ENCODE results near the gene SLC35E4.
A peak's percentile ranks its signal among the peaks of the same experiment; 100 is the strongest.

The SLC35E4 gene

DNA sequence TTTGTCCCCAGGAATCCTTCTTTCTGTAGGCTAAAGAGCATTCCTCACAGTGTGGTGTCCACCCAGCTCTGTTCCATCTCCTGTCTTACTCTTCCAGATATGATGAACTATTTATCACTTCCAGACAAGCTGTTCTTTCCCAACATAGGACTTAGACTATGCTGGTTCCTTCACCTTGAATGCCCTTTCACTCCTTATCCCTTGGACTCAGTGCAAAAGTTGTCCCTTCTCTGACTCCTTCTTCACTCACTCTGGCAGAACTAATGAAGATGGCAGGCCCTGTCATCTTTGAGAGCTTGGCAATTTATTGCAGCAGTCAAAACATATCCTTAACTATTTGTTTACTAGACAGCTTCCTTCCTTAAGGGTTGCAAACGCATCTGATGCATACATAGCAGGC is 55.6 kb downstream of the SLC35E4 start:
- DNase-seq (ENCODE audit: low spot score) = no peak

DNA sequence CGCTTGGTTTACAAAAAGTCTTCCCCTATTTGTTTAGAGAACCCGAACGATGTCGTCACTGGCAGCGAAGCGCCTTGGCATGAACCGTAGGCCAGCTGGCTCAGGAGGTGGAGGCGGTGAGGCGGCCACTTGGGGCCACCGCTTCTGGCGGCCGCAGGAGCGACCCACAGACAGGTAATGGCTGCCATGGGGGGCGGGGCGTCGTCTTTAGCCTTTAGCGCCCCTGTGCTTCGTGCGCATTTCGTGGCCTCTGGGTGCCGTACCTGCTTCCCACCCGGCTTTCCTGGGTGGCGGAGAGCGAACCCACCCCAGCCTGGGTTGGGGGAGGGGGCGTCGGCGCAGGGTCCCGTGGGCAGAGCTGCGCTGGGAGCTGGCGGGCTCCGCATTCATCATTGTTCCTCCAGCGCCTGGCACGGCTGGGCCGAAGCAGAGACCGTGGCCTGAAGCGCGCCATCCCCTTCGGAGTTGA is 58.6 kb downstream of the SLC35E4 start:
- peak; percentile 72 for DNase-seq (ENCODE audit: low spot score)

DNA sequence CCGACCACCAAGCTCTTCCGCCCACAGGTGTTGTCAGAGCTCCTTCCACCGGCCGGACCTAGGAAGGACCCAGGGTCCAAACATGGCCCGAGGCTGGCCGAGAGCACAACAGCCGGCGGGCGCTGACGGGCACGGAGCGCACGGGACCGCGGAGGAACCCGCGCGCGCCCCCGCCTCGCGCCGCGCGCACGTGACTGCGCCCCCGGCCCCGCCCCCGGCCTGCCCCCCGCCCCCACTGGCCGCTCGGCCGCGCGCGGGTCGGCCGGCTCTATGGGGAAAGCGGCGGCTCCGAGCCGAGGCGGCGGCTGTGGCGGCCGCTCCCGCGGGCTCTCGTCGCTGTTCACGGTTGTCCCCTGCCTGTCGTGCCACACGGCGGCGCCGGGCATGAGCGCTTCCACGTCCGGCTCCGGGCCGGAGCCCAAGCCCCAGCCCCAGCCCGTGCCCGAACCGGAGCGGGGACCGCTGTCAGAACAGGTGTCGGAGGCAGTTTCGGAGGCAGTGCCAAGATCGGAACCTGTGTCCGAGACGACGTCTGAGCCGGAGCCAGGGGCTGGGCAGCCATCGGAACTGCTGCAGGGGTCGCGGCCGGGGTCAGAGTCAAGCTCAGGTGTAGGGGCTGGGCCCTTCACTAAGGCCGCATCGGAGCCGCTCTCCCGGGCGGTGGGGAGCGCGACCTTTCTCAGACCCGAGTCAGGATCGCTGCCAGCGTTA is 59.2 kb downstream of the SLC35E4 start, which contains the start of gene OSBP2:
Gene OSBP2 (plus strand): TSS at position 235 of the 711 bp plus-strand sequence. CDS start 36 bp downstream, at position 271.
- peak; percentile 54 for DNase-seq (ENCODE audit: low spot score)

DNA sequence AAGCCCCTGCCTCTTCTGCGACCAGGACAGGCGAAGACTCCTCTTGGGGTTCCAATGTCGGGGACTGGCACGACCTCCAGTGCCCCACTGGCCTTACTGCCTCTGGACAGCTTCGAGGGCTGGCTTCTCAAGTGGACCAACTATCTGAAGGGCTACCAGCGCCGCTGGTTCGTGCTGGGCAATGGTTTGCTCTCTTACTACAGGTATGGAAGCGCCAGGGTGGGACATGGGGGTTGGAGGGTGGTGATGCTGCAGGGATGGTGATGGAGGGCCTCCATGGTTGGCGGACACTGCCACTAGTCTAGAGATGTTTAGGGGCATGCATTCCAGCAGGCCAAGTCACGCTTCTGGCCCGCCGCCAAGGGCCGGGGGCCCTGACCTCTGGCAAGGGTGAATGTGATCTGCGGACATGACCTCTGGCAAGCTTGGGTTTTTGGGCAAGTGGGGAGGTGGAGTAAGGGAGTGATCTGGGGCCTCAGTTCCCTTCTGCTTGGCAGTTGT is 59.8 kb downstream of the SLC35E4 start:
- DNase-seq (ENCODE audit: low spot score) = no peak

DNA sequence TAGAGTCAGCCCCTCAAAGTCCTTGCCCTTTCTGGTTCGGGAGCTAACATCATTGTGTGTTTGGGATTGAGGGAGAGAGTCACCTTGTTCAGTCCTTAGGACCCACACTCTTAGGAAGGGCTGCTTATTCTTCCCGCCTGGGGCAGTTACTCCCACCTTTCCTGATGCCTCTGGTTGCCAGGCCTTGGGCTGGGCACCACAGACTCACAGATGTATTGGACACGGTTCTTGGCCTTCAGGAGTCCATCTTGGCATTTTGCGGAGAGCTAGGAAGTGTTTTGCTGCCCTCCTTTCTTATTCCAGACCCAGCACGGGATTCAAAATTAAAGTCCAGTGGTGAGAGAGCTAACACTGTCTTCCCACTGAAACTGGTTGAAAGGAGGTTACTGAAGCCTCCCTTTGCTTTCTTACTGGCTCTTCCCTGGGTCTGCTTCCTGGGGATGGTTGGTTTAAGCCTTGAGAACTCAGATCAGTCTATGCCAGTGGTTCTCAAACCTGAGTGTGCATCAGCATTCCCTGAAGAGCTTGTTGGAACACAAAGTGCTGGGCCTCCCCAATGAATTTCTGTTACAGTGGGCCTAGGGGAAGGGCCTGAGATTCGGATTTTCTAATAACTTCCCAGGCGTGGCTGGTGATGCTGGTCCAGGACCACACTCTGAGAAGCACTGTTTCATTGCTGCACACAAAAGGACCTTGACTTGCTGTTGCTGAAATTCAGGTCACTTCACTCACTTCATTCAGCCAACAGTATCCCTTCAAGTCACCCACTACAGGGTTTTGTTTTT is 60.5 kb downstream of the SLC35E4 start:
- DNase-seq (ENCODE audit: low spot score) = no peak

All from Ammon's horn (tissue), 1 donor.